Adrenal gland (tissue), 12 donors: ENCODE data around the gene ACAD11. TPM values are rescaled to one million over a fixed set of nuclear protein-coding genes. Genes with fewer than 3 reads are reported as not detected.

Experiments
- DNase-seq, 7 donors: peaks; one replicate each; pipeline ENCODE4 v3.0.0-alpha.2; 2019 to 2020
- H3K27ac ChIP-seq, 5 donors: fragments of 200-600 bp; sonication (generic) in 4 of 5; 1 replicate in 3 of 5; 2 replicates in 2 of 5; pipeline versions ENCODE4 v1.5.1 to v1.8.0; 2016 to 2020; ENCODE audit warnings: mild to moderate bottlenecking in 1 of 5
- H3K27me3 ChIP-seq: fragments of 200-600 bp; 2 replicates; pipeline ENCODE4 v1.8.0; 2021
- H3K36me3 ChIP-seq, 2 donors: fragments of 200-600 bp; replicated peaks in 1 of 2; 1 replicate in 1 of 2; 2 replicates in 1 of 2; pipeline versions ENCODE4 v1.5.1 to v1.8.0; 2018 to 2022
- H3K4me1 ChIP-seq, 2 donors: fragments of 200-600 bp; replicated peaks in 1 of 2; 1 replicate in 1 of 2; 2 replicates in 1 of 2; pipeline versions ENCODE4 v1.5.1 to v1.8.0; 2018 to 2021
- H3K4me3 ChIP-seq, 4 donors: fragments of 200-600 bp; sonication (generic) in 3 of 4; one replicate each; pipeline ENCODE4 v1.5.1; 2016 to 2018
- H3K9me3 ChIP-seq, 3 donors: fragments of 200-600 bp; sonication (generic) in 1 of 3; replicated peaks in 1 of 3; 1 replicate in 2 of 3; 2 replicates in 1 of 3; pipeline versions ENCODE4 v1.5.1 to v1.8.0; 2016 to 2021
- POLR2A ChIP-seq, 2 donors: fragments of 450-650 bp; IDR thresholded peaks; one replicate each; pipeline ENCODE4 v1.6.1; 2017; ENCODE audit warnings: antibody characterized with exemption in 2 of 2, mild to moderate bottlenecking in 2 of 2, moderate library complexity in 1 of 2
- WGBS, 4 donors: extraction: QIAGEN DNeasy Blood & Tissue Kit in 2 of 4; methylation state at CpG; one replicate each; pipeline versions ENCODE4 v1.1.5 to v1.1.7; 2013 to 2017; 5-methylcytosine and 5-hydroxymethylcytosine counted together
- intact Hi-C, 2 donors: fragments of 100-400 bp; cut with DNase I; formaldehyde crosslinking; loops; one replicate each; pipeline versions ENCODE4 v1.14.1 to v1.15.0; 2022 to 2023
- polyA plus RNA-seq, 3 donors: library from polyadenylated mRNA; stranded (reverse); fragments of 200-250 nt in 2 of 3; fragments of 350-450 nt in 1 of 3; fragmentation: Illumina TruSeq in 1 of 3; extraction: RNeasy Lipid Tissue Mini Kit (QIAGEN cat#74804) in 1 of 3; gene quantifications; one replicate each; pipeline ENCODE4 v1.2.3, GENCODE V29; 2013 to 2014
- total RNA-seq, 9 donors: library from RNA; depleted of rRNA in 4 of 9; stranded (reverse); fragments of >200 nt in 4 of 9; fragments of 120-200 nt in 1 of 9; fragmentation: NEBNext Ultra II Directional in 1 of 9; extraction: Animal tissue kit (Norgen Biotek cat#: 25700) in 1 of 9; gene quantifications; one replicate each; pipeline versions ENCODE4 v1.1.0 to v1.2.4, GENCODE V29; 2013 to 2023
- TF ChIP-seq, protein P1 (sequence below), 6 experiments: fragments of 450-650 bp in 4 of 6; fragments of 200-600 bp in 2 of 6; sonication (generic) in 1 of 6; IDR thresholded peaks; 1 replicate in 5 of 6; 2 replicates in 1 of 6; pipeline versions ENCODE4 v1.5.1 to v1.8.0; 2016 to 2021; ENCODE audit warnings: antibody characterized with exemption in 6 of 6, mild to moderate bottlenecking in 2 of 6, moderate library complexity in 1 of 6
- donor health status: healthy with polysubstance abuse.
- donor health status: Bipolar disorder and iron deficiency.
- donor health status: DM: yes; HTN: yes; CAD: no.
- donor health status: DM: no; HTN: no; CAD: no.
- donor health status: DM: no; HTN: no; CAD: no.
- donor health status: DM: yes; HTN: yes; CAD: no.

The ACAD11 gene
- total and polyA plus RNA-seq, 12 donors = 13.6 to 59.1 (median 25.6) TPM

DNA sequence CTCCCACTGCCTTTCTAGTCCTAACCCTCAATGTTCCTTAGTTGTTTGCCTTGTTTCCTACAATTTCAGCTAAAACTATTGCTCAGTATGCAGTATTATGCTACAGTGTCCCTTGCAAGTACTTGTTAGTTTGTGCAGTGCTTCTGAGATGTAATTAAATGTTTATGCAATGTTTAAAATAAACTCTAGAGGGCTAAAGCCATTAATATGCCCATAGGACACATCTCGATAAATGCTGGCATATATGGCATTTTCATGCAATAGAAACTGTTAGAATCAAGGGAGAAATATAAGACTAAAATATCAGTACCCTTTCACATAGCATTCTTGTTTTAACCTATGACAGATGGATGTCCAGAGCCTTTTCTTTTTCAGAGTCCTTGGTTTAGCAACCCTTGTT, 122.3 kb downstream of the ACAD11 start:
- intact Hi-C loops = loop anchor here (2.0 to 5.0 kb wide), 2 partner anchors 105 to 106 kb away; no protein-coding TSS in a partner anchor
- TF ChIP-seq, protein P1, sequence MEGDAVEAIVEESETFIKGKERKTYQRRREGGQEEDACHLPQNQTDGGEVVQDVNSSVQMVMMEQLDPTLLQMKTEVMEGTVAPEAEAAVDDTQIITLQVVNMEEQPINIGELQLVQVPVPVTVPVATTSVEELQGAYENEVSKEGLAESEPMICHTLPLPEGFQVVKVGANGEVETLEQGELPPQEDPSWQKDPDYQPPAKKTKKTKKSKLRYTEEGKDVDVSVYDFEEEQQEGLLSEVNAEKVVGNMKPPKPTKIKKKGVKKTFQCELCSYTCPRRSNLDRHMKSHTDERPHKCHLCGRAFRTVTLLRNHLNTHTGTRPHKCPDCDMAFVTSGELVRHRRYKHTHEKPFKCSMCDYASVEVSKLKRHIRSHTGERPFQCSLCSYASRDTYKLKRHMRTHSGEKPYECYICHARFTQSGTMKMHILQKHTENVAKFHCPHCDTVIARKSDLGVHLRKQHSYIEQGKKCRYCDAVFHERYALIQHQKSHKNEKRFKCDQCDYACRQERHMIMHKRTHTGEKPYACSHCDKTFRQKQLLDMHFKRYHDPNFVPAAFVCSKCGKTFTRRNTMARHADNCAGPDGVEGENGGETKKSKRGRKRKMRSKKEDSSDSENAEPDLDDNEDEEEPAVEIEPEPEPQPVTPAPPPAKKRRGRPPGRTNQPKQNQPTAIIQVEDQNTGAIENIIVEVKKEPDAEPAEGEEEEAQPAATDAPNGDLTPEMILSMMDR (IDR thresholded peaks at IDR 0.05) = peak in 1 of 6 experiments; percentile 5
- no peak for TF ChIP-seq POLR2A (IDR thresholded peaks at IDR 0.05)
- H3K4me3 ChIP-seq = no peak overlapping the region
- H3K36me3 ChIP-seq = peaks cover 0 to 26% of the 10 kb centered on the region in 2 donors
- no peak overlapping the region for H3K27ac ChIP-seq
- H3K4me1 ChIP-seq = no peaks in the 10 kb centered on the region
- H3K27me3 ChIP-seq = no peaks in the 10 kb centered on the region
- WGBS, 4 donors = 85 to 95% (median 94%) methylated on average over 1 of the region's 1 CpG
- H3K9me3 ChIP-seq = no peaks in the 10 kb centered on the region
- no peak for DNase-seq

DNA sequence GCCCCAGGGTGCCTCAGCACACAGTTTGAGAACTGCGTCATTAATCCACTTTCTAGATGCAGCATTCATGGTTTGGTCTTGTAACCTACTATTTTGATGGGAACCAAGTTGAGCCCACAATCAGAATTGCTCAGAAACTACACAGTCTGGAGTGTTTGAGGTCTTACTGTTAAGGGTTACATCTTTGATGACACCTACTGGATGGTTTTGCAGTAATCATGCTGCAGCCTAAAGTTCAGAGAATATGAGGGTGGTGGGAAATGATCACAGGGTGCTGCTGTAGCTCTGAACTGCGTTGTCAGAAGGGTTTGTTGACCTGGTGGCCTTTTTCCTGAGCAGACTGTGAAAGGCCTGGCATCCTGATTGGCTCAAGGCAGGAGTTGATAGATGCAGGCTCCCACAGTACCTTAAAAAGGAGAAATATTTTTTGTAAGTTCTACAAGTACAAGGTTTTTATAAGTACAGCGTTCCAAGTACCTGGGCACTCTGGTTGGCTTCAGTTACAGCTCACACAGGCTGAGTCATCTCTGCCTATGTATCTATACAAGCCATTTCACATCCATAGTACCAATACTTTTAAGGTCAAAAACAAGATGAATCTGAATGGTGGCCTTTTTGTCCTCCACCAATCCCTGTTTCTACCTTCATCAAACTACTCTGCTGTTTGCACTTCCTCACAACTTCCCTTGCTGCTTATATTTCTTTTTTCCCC, 123.0 kb downstream of the ACAD11 start:
- DNase-seq = no peak
- TF ChIP-seq, protein P1 (IDR thresholded peaks at IDR 0.05) = no peak
- TF ChIP-seq POLR2A (IDR thresholded peaks at IDR 0.05) = no peak
- H3K27ac ChIP-seq = no peak overlapping the region
- no peaks in the 10 kb centered on the region for H3K9me3 ChIP-seq
- intact Hi-C loops = loop anchor here (2.0 to 5.0 kb wide), 2 partner anchors 106 kb away; no protein-coding TSS in a partner anchor
- H3K4me3 ChIP-seq = no peak overlapping the region
- H3K4me1 ChIP-seq = no peaks in the 10 kb centered on the region
- WGBS, 4 donors = 80 to 91% (median 87%) methylated on average over 3 of the region's 3 CpGs
- H3K27me3 ChIP-seq = no peaks in the 10 kb centered on the region
- H3K36me3 ChIP-seq = peaks cover 0 to 26% of the 10 kb centered on the region in 2 donors

DNA sequence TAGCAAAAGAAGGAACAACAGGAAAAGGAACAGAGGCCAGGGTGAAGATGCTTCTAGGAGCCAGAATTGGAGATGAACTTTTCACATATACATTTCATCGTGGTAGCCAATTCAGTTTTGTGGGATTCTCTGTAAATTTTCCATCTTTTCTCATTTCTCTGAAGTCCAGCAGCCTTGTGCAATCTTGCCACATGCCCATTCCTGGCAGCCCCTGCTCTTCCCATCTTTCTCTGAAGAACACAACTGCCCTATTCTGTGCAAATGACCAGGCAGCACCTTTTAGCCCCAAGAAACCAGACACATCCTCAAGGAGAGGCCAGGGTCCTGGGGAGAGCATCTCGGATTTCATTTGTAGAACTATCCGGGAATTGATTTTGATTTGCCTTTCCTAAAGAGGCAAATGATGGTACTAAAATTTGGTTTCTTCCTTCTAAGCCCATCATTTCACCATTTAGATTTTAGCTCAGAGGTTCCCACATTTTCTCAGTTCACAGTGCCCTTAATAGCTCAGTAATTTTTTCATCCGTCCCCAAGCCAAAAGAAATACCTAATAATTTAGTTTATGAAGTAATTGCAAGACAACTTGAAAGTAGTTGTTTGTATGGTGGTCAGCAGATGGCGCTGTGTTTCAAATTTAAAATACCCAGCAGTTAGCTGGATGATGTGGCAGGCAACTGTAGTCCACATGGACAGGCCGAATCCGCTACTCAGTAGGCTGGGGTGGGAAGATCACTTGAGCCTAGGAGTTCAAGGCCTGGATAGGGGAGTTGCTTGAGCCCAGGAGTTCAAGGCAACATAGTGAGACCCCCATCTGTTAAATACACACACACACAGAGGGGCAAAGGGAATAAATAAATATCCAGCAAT, 123.8 kb downstream of the ACAD11 start:
- no peaks in the 10 kb centered on the region for H3K27me3 ChIP-seq
- 44 to 52% (median 48%) methylated on average over 7 of the region's 7 CpGs for WGBS, 4 donors
- H3K9me3 ChIP-seq = no peaks in the 10 kb centered on the region
- peak; percentile 73 to 90 (median 78) for DNase-seq
- H3K27ac ChIP-seq = no peak overlapping the region
- H3K36me3 ChIP-seq = peaks cover 0 to 33% of the 10 kb centered on the region in 2 donors
- H3K4me3 ChIP-seq = no peak overlapping the region
- H3K4me1 ChIP-seq = no peaks in the 10 kb centered on the region
- intact Hi-C loops = loop anchor here (2.0 to 5.0 kb wide), 2 partner anchors 106 to 107 kb away; no protein-coding TSS in a partner anchor
- TF ChIP-seq, protein P1 (IDR thresholded peaks at IDR 0.05) = peak; percentile 59 to 85 (median 73)
- TF ChIP-seq POLR2A (IDR thresholded peaks at IDR 0.05) = no peak

DNA sequence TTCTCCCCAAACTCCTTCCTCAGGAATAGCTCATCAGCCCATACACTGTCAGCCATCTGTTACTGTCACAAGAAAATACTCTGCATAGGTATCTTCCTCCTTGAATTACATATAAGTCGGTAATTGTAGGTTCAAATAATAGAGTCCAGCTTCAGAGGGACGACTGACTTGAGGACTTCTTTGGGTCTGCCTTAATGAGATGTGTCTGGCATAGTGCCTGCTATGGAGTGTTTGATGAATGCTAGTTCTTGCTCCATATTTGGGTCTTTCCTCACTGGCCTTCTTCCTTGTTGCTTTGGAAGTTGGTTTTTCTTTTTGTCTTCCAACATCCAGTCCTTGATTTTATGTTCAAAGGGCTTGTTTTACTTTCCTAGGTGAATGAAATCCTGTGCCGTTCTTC, 129.0 kb downstream of the ACAD11 start:
- H3K27ac ChIP-seq = no peak overlapping the region
- TF ChIP-seq, protein P1 (IDR thresholded peaks at IDR 0.05) = no peak
- TF ChIP-seq POLR2A (IDR thresholded peaks at IDR 0.05) = no peak
- no peaks in the 10 kb centered on the region for H3K4me1 ChIP-seq
- intact Hi-C loops = no loop called here
- no peak for DNase-seq
- 76 to 89% (median 85%) methylated on average over 3 of the region's 3 CpGs for WGBS, 4 donors
- H3K4me3 ChIP-seq = no peak overlapping the region
- H3K36me3 ChIP-seq = peaks cover 0 to 48% of the 10 kb centered on the region in 2 donors
- H3K27me3 ChIP-seq = no peaks in the 10 kb centered on the region
- H3K9me3 ChIP-seq = no peaks in the 10 kb centered on the region
